ENCODE measurements around the gene IGF2BP1.

Gene IGF2BP1

DNA sequence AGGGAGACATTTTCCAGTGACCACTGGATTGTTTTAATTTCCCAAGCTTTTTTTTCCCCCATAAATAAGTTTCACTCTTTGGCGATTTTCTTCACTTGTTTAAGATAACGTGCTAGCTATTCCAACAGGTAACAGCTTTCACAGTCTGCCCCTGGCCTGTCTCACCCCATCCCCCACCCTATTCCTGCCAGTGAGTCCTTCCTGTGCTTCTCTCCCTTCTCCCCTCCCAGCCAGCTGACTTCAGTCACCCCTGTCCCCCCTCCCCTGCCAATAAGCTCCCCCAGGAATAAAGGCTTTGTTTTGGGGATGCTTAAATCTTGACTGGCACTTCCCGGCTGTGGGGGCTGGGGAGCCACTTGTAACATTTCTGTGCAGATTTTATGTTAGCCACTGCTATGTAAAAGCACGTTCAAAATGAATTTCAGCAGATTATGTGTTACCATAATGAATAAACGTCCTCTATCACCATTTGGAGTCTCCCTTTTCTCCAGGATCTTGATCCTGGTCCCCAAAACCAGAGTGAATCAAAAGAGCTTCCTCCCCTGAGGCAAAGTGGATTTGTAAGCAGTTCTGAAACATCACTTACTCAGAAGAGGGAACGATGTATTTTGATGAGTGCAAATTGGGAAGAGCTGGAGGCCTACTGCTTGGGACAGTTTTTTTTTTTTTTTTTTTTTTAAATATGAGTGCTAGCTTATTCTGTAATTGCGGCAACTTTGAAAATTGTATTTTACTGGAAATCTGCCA, 58.2 kb downstream of the IGF2BP1 start:
- Histone ChIP-seq H3K79me2 (ENCODE audit: low read length) (no peaks in the 10 kb centered on the region), H3K4me2 (ENCODE audit: low read depth, low read length) (no peak overlapping the region), H3K4me1 (ENCODE audit: low read length) (0 out of 2 replicates have a peak, but pooled peaks cover 6% of the 10 kb centered on the region), H3K9me3 (replicated peaks; ENCODE audit: insufficient read depth, low read length) (no peaks in the 10 kb centered on the region), H3F3A (ENCODE audit: insufficient read depth, low read length) (peaks cover 10% of the 10 kb centered on the region; the same call in 1 of the 2 replicates), H3K4me3 (ENCODE audit: low read length) (no peak overlapping the region), H4K20me1 (ENCODE audit: insufficient read depth, low read length) (no peaks in the 10 kb centered on the region), H3K27ac (ENCODE audit: low read length) (no peak overlapping the region), H3K36me3 (replicated peaks; ENCODE audit: insufficient read depth, low read length) (no peaks in the 10 kb centered on the region), H3K9ac (ENCODE audit: low read length) (no peak overlapping the region), H3K9me2 (replicated peaks; ENCODE audit: insufficient read depth, low read length) (no peaks in the 10 kb centered on the region), H3K27me3 (replicated peaks; ENCODE audit: insufficient read depth, low read length) (no peaks in the 10 kb centered on the region; the same call in 1 of the 2 replicates), H2AFZ (ENCODE audit: low read length) (no peak overlapping the region)
- DNase-seq: no peak
- TF ChIP-seq, protein P1, sequence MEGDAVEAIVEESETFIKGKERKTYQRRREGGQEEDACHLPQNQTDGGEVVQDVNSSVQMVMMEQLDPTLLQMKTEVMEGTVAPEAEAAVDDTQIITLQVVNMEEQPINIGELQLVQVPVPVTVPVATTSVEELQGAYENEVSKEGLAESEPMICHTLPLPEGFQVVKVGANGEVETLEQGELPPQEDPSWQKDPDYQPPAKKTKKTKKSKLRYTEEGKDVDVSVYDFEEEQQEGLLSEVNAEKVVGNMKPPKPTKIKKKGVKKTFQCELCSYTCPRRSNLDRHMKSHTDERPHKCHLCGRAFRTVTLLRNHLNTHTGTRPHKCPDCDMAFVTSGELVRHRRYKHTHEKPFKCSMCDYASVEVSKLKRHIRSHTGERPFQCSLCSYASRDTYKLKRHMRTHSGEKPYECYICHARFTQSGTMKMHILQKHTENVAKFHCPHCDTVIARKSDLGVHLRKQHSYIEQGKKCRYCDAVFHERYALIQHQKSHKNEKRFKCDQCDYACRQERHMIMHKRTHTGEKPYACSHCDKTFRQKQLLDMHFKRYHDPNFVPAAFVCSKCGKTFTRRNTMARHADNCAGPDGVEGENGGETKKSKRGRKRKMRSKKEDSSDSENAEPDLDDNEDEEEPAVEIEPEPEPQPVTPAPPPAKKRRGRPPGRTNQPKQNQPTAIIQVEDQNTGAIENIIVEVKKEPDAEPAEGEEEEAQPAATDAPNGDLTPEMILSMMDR (IDR thresholded peaks at IDR 0.05; ENCODE audit: low read length): no peak
- TF ChIP-seq EZH2 (optimal IDR thresholded peaks at IDR 0.05; ENCODE audit: low read depth, low read length) (no peak), EZH2phosphoT487 (IDR thresholded peaks at IDR 0.05; ENCODE audit: low read length) (no peak)

DNA sequence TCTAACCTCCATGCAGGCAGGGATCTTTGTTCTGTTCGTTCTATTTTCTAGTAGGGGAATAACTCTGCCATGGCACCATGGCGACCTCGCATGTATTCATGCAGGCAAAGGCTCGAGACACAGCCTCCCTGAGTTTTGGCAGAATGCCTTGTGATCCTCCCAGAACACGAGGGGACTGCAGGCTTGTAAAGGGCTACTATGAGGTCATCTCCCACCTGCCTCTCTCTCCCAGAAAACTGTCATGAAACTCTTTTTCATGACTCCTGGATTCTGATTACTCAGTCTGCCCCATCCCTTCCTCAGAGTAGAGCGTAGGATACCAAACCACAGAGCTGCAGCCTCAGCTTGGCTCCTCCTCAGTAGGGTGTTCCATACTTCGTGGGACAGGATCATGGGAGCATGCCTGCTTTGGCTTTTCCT, 64.3 kb downstream of the IGF2BP1 start:
- Histone ChIP-seq H3K4me3 (ENCODE audit: low read length) (no peak overlapping the region), H3K36me3 (replicated peaks; ENCODE audit: insufficient read depth, low read length) (no peaks in the 10 kb centered on the region), H3K4me1 (ENCODE audit: low read length) (no peaks in the 10 kb centered on the region), H3K9me2 (replicated peaks; ENCODE audit: insufficient read depth, low read length) (no peaks in the 10 kb centered on the region), H3K79me2 (ENCODE audit: low read length) (no peaks in the 10 kb centered on the region), H2AFZ (ENCODE audit: low read length) (no peak overlapping the region), H3F3A (ENCODE audit: insufficient read depth, low read length) (peaks cover under 1% of the 10 kb centered on the region; the same call in 1 of the 2 replicates), H3K27me3 (replicated peaks; ENCODE audit: insufficient read depth, low read length) (peaks cover 4% of the 10 kb centered on the region), H3K27ac (ENCODE audit: low read length) (no peak overlapping the region), H3K4me2 (ENCODE audit: low read depth, low read length) (no peak overlapping the region), H4K20me1 (ENCODE audit: insufficient read depth, low read length) (no peaks in the 10 kb centered on the region), H3K9me3 (replicated peaks; ENCODE audit: insufficient read depth, low read length) (no peaks in the 10 kb centered on the region), H3K9ac (ENCODE audit: low read length) (no peak overlapping the region)
- no peak for DNase-seq
- TF ChIP-seq EZH2 (optimal IDR thresholded peaks at IDR 0.05; ENCODE audit: low read depth, low read length) (no peak), EZH2phosphoT487 (IDR thresholded peaks at IDR 0.05; ENCODE audit: low read length) (no peak)
- TF ChIP-seq, protein P1 (IDR thresholded peaks at IDR 0.05; ENCODE audit: low read length): no peak

DNA sequence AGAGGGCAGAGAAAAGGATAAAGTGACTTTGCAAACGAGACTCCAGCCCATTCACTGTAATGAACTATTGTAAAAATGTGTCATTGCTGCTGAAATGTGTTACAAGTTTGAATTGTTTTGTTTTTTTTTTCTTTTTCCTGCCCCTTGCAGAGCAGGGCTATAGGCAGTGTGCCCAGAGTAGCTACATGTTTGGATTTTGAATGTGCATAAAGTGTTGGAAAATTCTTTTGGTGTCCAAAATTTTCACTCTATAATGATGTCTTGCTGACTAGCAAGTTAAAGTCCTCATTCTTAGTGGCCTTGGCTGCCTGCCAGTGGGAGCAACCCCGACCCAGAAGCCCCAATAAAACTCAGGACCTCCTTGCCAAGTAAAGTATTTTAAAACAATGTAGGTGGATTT, 66.5 kb downstream of the IGF2BP1 start:
- H3K79me2 ChIP-seq (ENCODE audit: low read length): no peaks in the 10 kb centered on the region
- H3K4me2 ChIP-seq (ENCODE audit: low read depth, low read length): no peak overlapping the region
- H3K9me2 ChIP-seq (replicated peaks; ENCODE audit: insufficient read depth, low read length): no peaks in the 10 kb centered on the region
- no peak overlapping the region for H3K9ac ChIP-seq (ENCODE audit: low read length)
- H3K4me3 ChIP-seq (ENCODE audit: low read length): no peak overlapping the region
- no peak overlapping the region for H2AFZ ChIP-seq (ENCODE audit: low read length)
- no peaks in the 10 kb centered on the region for H3K9me3 ChIP-seq (replicated peaks; ENCODE audit: insufficient read depth, low read length)
- DNase-seq: no peak
- no peaks in the 10 kb centered on the region for H3K4me1 ChIP-seq (ENCODE audit: low read length)
- H3K27me3 ChIP-seq (replicated peaks; ENCODE audit: insufficient read depth, low read length): peaks cover 4% of the 10 kb centered on the region
- H3K27ac ChIP-seq (ENCODE audit: low read length): no peak overlapping the region
- H3F3A ChIP-seq (ENCODE audit: insufficient read depth, low read length): no peaks in the 10 kb centered on the region
- no peaks in the 10 kb centered on the region for H4K20me1 ChIP-seq (ENCODE audit: insufficient read depth, low read length)
- TF ChIP-seq, protein P1 (IDR thresholded peaks at IDR 0.05; ENCODE audit: low read length): no peak
- TF ChIP-seq EZH2phosphoT487 (IDR thresholded peaks at IDR 0.05; ENCODE audit: low read length): no peak
- no peak for TF ChIP-seq EZH2 (optimal IDR thresholded peaks at IDR 0.05; ENCODE audit: low read depth, low read length)
- H3K36me3 ChIP-seq (replicated peaks; ENCODE audit: insufficient read depth, low read length): no peaks in the 10 kb centered on the region
